HFFc6 (cell line): ENCODE results near the gene CERS6. TPM values are rescaled to one million over a fixed set of nuclear protein-coding genes. Genes with fewer than 3 reads are reported as not detected.

ENCODE experiments used
- DNase-seq: peaks from one replicate; pipeline ENCODE4 v3.0.0-alpha.2; 2018
- H3K27ac Mint-ChIP-seq: 2 replicates; pipeline ENCODE4 v1.8.0; 2020; ENCODE audit warnings: mild to moderate bottlenecking, mixed read lengths
- H3K27me3 Mint-ChIP-seq: 2 replicates; pipeline ENCODE4 v1.8.0; 2021; ENCODE audit warnings: mild to moderate bottlenecking, moderate library complexity, mixed read lengths; ENCODE audit not compliant: insufficient read depth
- H3K36me3 Mint-ChIP-seq: 2 replicates; pipeline ENCODE4 v1.8.0; 2021; ENCODE audit warnings: low read depth, mixed read lengths
- H3K4me1 Mint-ChIP-seq: 2 replicates; pipeline ENCODE4 v1.8.0; 2020; ENCODE audit warnings: low read depth, mixed read lengths
- H3K4me3 Mint-ChIP-seq: 2 replicates; pipeline ENCODE4 v1.8.0; 2020; ENCODE audit warnings: mild to moderate bottlenecking, moderate library complexity, mixed read lengths
- H3K9me3 Mint-ChIP-seq: 2 replicates; pipeline ENCODE4 v1.8.0; 2020; ENCODE audit warnings: mild to moderate bottlenecking, mixed read lengths
- CTCF ChIP-seq: fragments of 200-600 bp; sonication (generic); IDR thresholded peaks from 2 replicates; pipeline ENCODE4 v1.5.0; 2021; ENCODE audit warnings: antibody characterized with exemption, mild to moderate bottlenecking
- total RNA-seq, 6 experiments: library from RNA; stranded (reverse); fragmentation: NEBNext Ultra II Directional; extraction: Animal tissue kit (Norgen Biotek cat#: 25700); gene quantifications; 2 replicates in 1 of 6; 3 replicates in 5 of 6; pipeline ENCODE4 v1.2.3, GENCODE V29; 2021

The CERS6 gene
- total RNA-seq, 6 experiments from 2014 or later = 6.2 to 9.9 (median 7.5) TPM

- peaks cover 44% of the 10 kb centered on the region for H3K4me1 Mint-ChIP-seq
- DNase-seq = no peak
- H3K27ac Mint-ChIP-seq = no peak overlapping the region
- peaks cover 3% of the 10 kb centered on the region; the same call in 1 of the 2 replicates for H3K27me3 Mint-ChIP-seq
- H3K36me3 Mint-ChIP-seq = no peaks in the 10 kb centered on the region
- H3K9me3 Mint-ChIP-seq = no peaks in the 10 kb centered on the region
- TF ChIP-seq CTCF = no peak
- no peak overlapping the region for H3K4me3 Mint-ChIP-seq
These were observed 359.2 kb downstream of the CERS6 start for GRCh38 chr2:168814939-168815907.

GRCh38 chr2:168816369-168816768 lies 360.3 kb downstream of the CERS6 start:
- Mint-ChIP-seq H3K9me3 (no peaks in the 10 kb centered on the region), H3K27ac (peak overlapping the region; percentile 27), H3K4me3 (peak overlapping the region; percentile 14; the same call in 1 of the 2 replicates), H3K4me1 (peaks cover 44% of the 10 kb centered on the region), H3K27me3 (peaks cover 3% of the 10 kb centered on the region; the same call in 1 of the 2 replicates), H3K36me3 (no peaks in the 10 kb centered on the region)
- TF ChIP-seq CTCF = no peak
- DNase-seq = peak; percentile 78

- no peak for TF ChIP-seq CTCF
- Mint-ChIP-seq H3K27ac (0 out of 2 replicates have a peak overlapping the region, but pooled peaks have one; percentile 21), H3K4me3 (peak overlapping the region; percentile 50), H3K27me3 (peaks cover 3% of the 10 kb centered on the region; the same call in 1 of the 2 replicates), H3K36me3 (no peaks in the 10 kb centered on the region), H3K4me1 (peaks cover 37% of the 10 kb centered on the region), H3K9me3 (no peaks in the 10 kb centered on the region)
- DNase-seq = no peak
These were observed 363.1 kb downstream of the CERS6 start for GRCh38 chr2:168819050-168819715.

- no peaks in the 10 kb centered on the region for H3K36me3 Mint-ChIP-seq
- H3K27me3 Mint-ChIP-seq = peaks cover 4% of the 10 kb centered on the region
- H3K4me3 Mint-ChIP-seq = peak overlapping the region; percentile 50; the same call in 1 of the 2 replicates
- TF ChIP-seq CTCF = no peak
- no peaks in the 10 kb centered on the region for H3K9me3 Mint-ChIP-seq
- H3K27ac Mint-ChIP-seq = 0 out of 2 replicates have a peak overlapping the region, but pooled peaks have one; percentile 21
- H3K4me1 Mint-ChIP-seq = peaks cover 34% of the 10 kb centered on the region
- DNase-seq = no peak
These were observed 363.9 kb downstream of the CERS6 start for GRCh38 chr2:168819829-168820489.

GRCh38 chr2:168821577-168821976 lies 365.5 kb downstream of the CERS6 start:
- Mint-ChIP-seq H3K36me3 (no peaks in the 10 kb centered on the region), H3K4me1 (peaks cover 22% of the 10 kb centered on the region), H3K4me3 (no peak overlapping the region), H3K27me3 (peaks cover 2% of the 10 kb centered on the region; the same call in 1 of the 2 replicates), H3K27ac (no peak overlapping the region), H3K9me3 (no peaks in the 10 kb centered on the region)
- no peak for DNase-seq
- TF ChIP-seq CTCF = no peak
